ENCODE data around the gene FAM76A.

FAM76A gene

DNA sequence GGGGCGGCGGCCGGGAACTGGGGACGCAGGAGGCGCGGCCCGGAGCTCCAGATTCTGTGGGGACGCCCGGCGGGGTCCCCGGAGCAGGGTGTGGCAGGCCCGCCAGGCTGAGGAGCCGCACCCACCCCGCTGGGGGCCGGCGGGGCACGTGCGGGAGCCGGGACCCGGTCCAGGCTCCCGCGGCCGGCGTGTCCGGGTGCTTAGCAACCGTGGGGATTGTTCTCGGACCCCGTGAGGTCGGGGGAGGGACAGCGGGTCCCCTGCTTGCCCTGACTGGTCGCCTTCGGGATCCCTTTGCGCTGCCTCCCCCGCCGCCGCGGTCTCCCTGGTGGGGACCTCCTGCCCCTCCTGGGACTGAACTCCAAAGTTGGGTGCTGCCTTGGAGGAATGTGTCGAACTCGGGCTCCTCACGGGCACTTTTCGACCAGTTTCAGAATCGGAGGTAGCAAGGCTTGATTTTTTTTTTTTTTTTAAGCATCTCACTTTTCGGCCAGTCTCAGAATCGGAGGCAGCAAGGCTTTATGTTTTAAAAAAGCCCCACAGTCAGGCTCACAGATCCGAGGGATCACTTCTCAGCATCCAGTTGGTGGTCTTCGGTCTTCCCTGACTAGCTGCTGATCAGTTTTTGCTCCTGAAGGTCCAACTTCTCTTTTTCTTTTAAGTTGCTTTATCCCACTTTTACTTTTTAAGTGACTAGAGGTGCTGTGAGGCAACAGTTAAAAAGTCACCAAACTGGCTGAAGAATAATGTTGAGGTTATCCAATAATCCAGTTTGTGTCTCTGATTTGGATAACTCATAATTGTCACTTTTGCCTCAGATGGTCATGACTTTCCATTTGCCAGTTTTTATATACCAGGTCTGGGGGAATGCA is 648 bp downstream of the FAM76A start:
- TF ChIP-seq, protein P1, sequence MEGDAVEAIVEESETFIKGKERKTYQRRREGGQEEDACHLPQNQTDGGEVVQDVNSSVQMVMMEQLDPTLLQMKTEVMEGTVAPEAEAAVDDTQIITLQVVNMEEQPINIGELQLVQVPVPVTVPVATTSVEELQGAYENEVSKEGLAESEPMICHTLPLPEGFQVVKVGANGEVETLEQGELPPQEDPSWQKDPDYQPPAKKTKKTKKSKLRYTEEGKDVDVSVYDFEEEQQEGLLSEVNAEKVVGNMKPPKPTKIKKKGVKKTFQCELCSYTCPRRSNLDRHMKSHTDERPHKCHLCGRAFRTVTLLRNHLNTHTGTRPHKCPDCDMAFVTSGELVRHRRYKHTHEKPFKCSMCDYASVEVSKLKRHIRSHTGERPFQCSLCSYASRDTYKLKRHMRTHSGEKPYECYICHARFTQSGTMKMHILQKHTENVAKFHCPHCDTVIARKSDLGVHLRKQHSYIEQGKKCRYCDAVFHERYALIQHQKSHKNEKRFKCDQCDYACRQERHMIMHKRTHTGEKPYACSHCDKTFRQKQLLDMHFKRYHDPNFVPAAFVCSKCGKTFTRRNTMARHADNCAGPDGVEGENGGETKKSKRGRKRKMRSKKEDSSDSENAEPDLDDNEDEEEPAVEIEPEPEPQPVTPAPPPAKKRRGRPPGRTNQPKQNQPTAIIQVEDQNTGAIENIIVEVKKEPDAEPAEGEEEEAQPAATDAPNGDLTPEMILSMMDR (IDR thresholded peaks at IDR 0.05; ENCODE audit: low read depth, low read length), result no peak
- in situ Hi-C loops (cut with HindIII; ENCODE audit: low sequenced_read_pairs), result no loop called here
- peak overlapping the region; percentile 78 for H3K4me3 ChIP-seq (ENCODE audit: low read depth, low read length)
- DNase-seq (ENCODE audit: low read depth, low spot score), result peak; percentile 39

DNA sequence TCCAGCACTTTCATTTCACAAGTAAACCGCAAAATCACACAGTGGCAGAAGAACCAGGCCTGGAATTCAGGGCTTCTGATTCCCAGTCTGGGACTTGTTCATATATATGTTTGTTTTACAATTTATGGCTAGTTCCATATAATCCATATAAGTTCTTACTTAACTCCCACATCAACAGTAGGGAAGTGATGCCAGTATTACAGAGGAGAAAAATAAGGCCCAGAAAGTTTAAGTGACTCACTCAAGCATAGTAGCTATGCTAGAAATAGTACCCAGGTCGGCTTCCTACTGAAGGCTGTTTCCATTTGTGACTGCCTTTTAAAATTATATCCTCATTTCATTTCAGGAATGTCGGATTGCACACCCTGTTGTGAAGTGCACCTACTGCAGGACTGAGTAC is 1.4 kb downstream of the FAM76A start:
- peak; percentile 33 for DNase-seq (ENCODE audit: low read depth, low spot score)
- in situ Hi-C loops (cut with HindIII; ENCODE audit: low sequenced_read_pairs), result no loop called here
- H3K4me3 ChIP-seq (ENCODE audit: low read depth, low read length), result peak overlapping the region; percentile 78
- TF ChIP-seq, protein P1 (IDR thresholded peaks at IDR 0.05; ENCODE audit: low read depth, low read length), result no peak

DNA sequence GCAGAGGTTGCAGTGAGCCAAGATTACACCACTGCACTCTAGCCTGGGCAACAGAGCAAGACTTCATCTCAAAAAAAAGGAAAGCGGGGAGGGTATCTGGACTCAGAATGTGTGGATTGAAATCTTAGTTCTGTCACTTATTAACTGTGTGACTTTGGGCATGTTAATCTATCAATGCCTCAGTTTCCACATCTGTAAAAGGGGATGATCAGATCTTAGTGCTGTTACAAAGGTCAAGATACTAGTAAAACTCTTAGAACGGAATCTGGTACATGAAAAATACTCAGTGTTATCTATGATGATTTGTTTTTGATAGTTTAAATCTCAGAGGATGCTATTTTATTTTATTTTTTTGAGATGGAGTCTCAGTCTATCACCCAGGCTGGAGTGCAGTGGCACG is 10.5 kb downstream of the FAM76A start:
- TF ChIP-seq, protein P1 (IDR thresholded peaks at IDR 0.05; ENCODE audit: low read depth, low read length), result no peak
- in situ Hi-C loops (cut with HindIII; ENCODE audit: low sequenced_read_pairs), result no loop called here
- DNase-seq (ENCODE audit: low read depth, low spot score), result no peak
- no peak overlapping the region for H3K4me3 ChIP-seq (ENCODE audit: low read depth, low read length)

DNA sequence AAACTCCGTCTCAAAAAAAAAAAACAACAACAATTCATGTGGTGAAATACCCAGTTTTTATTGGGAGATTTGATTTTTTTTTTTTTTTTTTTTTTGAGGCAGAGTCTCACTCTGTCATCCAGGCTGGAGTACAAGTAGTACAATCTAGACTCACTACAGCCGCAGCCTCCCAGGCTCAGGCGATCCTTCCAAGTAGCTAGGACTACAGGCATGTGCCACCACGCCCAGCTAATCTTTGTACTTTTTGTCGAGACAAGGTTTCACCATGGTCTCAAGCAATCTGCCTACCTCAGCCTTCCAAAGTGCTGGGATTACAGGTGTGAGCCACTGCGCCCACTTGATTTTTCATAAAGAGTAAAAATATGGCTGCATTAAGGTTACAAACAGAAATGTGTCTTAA is 15.4 kb downstream of the FAM76A start:
- no peak for DNase-seq (ENCODE audit: low read depth, low spot score)
- TF ChIP-seq, protein P1 (IDR thresholded peaks at IDR 0.05; ENCODE audit: low read depth, low read length), result no peak
- no peak overlapping the region for H3K4me3 ChIP-seq (ENCODE audit: low read depth, low read length)
- in situ Hi-C loops (cut with HindIII; ENCODE audit: low sequenced_read_pairs), result no loop called here

DNA sequence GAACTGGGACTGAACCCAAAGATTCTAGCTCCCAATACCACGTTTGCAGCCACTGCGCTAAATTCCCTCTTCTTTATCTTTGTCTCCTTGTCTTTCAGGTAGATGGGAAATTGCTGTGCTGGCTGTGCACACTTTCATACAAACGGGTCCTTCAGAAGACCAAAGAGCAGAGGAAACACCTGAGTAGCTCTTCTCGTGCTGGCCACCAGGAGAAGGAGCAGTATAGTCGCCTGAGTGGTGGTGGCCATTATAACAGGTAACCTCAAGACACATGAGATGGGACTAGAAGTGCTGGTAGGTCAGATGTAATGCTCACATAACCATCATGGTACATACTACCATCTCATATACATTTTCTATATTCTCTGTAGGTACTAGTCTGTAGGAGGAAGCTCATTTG is 18.8 kb downstream of the FAM76A start:
- TF ChIP-seq, protein P1 (IDR thresholded peaks at IDR 0.05; ENCODE audit: low read depth, low read length), result no peak
- in situ Hi-C loops (cut with HindIII; ENCODE audit: low sequenced_read_pairs), result no loop called here
- no peak overlapping the region for H3K4me3 ChIP-seq (ENCODE audit: low read depth, low read length)
- DNase-seq (ENCODE audit: low read depth, low spot score), result no peak

DNA sequence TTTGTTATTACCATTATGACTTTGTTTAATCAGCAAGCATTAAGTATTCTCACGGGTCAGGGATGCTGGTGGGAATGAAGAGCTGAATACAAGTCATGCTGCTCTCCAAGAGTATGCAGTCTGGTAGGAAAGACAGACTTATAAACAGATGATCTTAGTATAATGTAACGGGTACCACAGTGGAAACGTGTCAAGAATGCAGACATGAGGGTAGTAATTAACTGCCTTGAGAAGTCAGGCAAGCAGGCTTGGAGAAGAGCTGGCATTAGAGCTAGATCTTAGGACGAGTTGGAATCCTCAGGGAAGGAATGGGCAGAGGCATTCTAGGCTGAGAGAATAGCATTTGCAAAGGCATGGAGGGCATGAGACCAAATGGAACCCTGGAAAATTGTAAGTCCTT is 19.7 kb downstream of the FAM76A start:
- in situ Hi-C loops (cut with HindIII; ENCODE audit: low sequenced_read_pairs), result no loop called here
- TF ChIP-seq, protein P1 (IDR thresholded peaks at IDR 0.05; ENCODE audit: low read depth, low read length), result no peak
- no peak for DNase-seq (ENCODE audit: low read depth, low spot score)
- no peak overlapping the region for H3K4me3 ChIP-seq (ENCODE audit: low read depth, low read length)
